ENCODE measurements around the gene MSI2. TPM values are rescaled to one million over a fixed set of nuclear protein-coding genes. Genes with fewer than 3 reads are reported as not detected.

MSI2 gene
- total and polyA plus RNA-seq, 2 experiments from 2014 or later, result 15.7 to 76.4 TPM

GRCh38 chr17:57559634-57560318 is 303.5 kb downstream of the MSI2 start:
- H3K4me3 ChIP-seq, result no peak overlapping the region
- DNase-seq (ENCODE audit: low read depth in 1 of 2, low spot score in 1 of 2), result no peak
- H3K36me3 ChIP-seq, result no peaks in the 10 kb centered on the region
- no peaks in the 10 kb centered on the region for H3K27me3 ChIP-seq
- H3K4me1 ChIP-seq (ENCODE audit: low read depth), result peaks cover 9% of the 10 kb centered on the region
- H3K27ac ChIP-seq, result no peak overlapping the region
- TF ChIP-seq CTCF (IDR thresholded peaks at IDR 0.05; ENCODE audit: low read depth, low read length), result no peak
- no peaks in the 10 kb centered on the region for H3K9me3 ChIP-seq (ENCODE audit: low read depth)

- Histone ChIP-seq H3K27ac (no peak overlapping the region), H3K4me3 (no peak overlapping the region)
- DNase-seq (ENCODE audit: low read depth in 1 of 2, low spot score in 1 of 2), result no peak
Observed at GRCh38 chr17:57560319-57560705, 304.0 kb downstream of the MSI2 start.

GRCh38 chr17:57561072-57561861 is 304.9 kb downstream of the MSI2 start:
- Histone ChIP-seq H3K36me3 (no peaks in the 10 kb centered on the region), H3K4me3 (no peak overlapping the region), H3K27me3 (no peaks in the 10 kb centered on the region), H3K9me3 (ENCODE audit: low read depth) (no peaks in the 10 kb centered on the region), H3K4me1 (ENCODE audit: low read depth) (peaks cover 9% of the 10 kb centered on the region), H3K27ac (no peak overlapping the region)
- no peak for DNase-seq (ENCODE audit: low read depth in 1 of 2, low spot score in 1 of 2)
- TF ChIP-seq CTCF (IDR thresholded peaks at IDR 0.05; ENCODE audit: low read depth, low read length), result no peak

More at GRCh38 chr17:57560319-57560705, 304.0 kb downstream of the MSI2 start:
- TF ChIP-seq CTCF (IDR thresholded peaks at IDR 0.05; ENCODE audit: low read depth, low read length), result no peak
- no peaks in the 10 kb centered on the region for H3K27me3 ChIP-seq
- H3K9me3 ChIP-seq (ENCODE audit: low read depth), result no peaks in the 10 kb centered on the region
- H3K36me3 ChIP-seq, result no peaks in the 10 kb centered on the region
- peaks cover 9% of the 10 kb centered on the region for H3K4me1 ChIP-seq (ENCODE audit: low read depth)

- Histone ChIP-seq H3K9me3 (ENCODE audit: low read depth) (no peaks in the 10 kb centered on the region), H3K4me3 (no peak overlapping the region), H3K36me3 (no peaks in the 10 kb centered on the region), H3K27me3 (no peaks in the 10 kb centered on the region), H3K4me1 (ENCODE audit: low read depth) (peaks cover 9% of the 10 kb centered on the region), H3K27ac (no peak overlapping the region)
- DNase-seq (ENCODE audit: low read depth in 1 of 2, low spot score in 1 of 2), result no peak
- no peak for TF ChIP-seq CTCF (IDR thresholded peaks at IDR 0.05; ENCODE audit: low read depth, low read length)
Observed at GRCh38 chr17:57562184-57562698, 305.9 kb downstream of the MSI2 start.

- H3K27me3 ChIP-seq, result no peaks in the 10 kb centered on the region
- DNase-seq (ENCODE audit: low read depth in 1 of 2, low spot score in 1 of 2), result no peak
- H3K9me3 ChIP-seq (ENCODE audit: low read depth), result no peaks in the 10 kb centered on the region
- H3K36me3 ChIP-seq, result no peaks in the 10 kb centered on the region
- H3K27ac ChIP-seq, result no peak overlapping the region
- no peak overlapping the region for H3K4me3 ChIP-seq
- no peak for TF ChIP-seq CTCF (IDR thresholded peaks at IDR 0.05; ENCODE audit: low read depth, low read length)
- no peaks in the 10 kb centered on the region for H3K4me1 ChIP-seq (ENCODE audit: low read depth)
Observed at GRCh38 chr17:57563958-57564357, 307.6 kb downstream of the MSI2 start.
